Neutrophil (primary cell): ENCODE measurements around the gene RFTN1.

Source experiments
- H3K27ac ChIP-seq: fragments of 200-600 bp; sonication (generic); 2 replicates; pipeline ENCODE4 v1.5.1; 2016; ENCODE audit warnings: mild to moderate bottlenecking, moderate library complexity
- H3K27me3 ChIP-seq: fragments of 200-600 bp; sonication (generic); 2 replicates; pipeline ENCODE4 v1.6.0; 2016; ENCODE audit warnings: mild to moderate bottlenecking
- H3K36me3 ChIP-seq: fragments of 200-600 bp; sonication (generic); 2 replicates; pipeline ENCODE4 v1.5.1; 2017
- H3K4me1 ChIP-seq, 2 experiments: fragments of 200-600 bp in 1 of 2; sonication (generic) in 1 of 2; 1 replicate in 1 of 2; 2 replicates in 1 of 2; pipeline versions ENCODE4 v1.5.1 to v1.6.1; 2013 to 2016; ENCODE audit warnings: low read depth in 1 of 2, low read length in 1 of 2, mild to moderate bottlenecking in 1 of 2, moderate library complexity in 1 of 2; ENCODE audit not compliant: control insufficient read depth in 1 of 2, insufficient read depth in 1 of 2
- H3K4me3 ChIP-seq, 2 experiments: fragments of 200-600 bp in 1 of 2; sonication (generic) in 1 of 2; 1 replicate in 1 of 2; 2 replicates in 1 of 2; pipeline ENCODE4 v1.5.1; 2013 to 2016; ENCODE audit warnings: low read depth in 1 of 2, low read length in 1 of 2, mild to moderate bottlenecking in 1 of 2, moderate library complexity in 1 of 2
- H3K9me3 ChIP-seq: fragments of 200-600 bp; sonication (generic); 2 replicates; pipeline ENCODE4 v1.5.1; 2016
- TF ChIP-seq, protein P1 (sequence below): fragments of 200-600 bp; sonication (generic); IDR thresholded peaks from 2 replicates; pipeline ENCODE4 v1.5.1; 2016; ENCODE audit warnings: antibody characterized with exemption

The RFTN1 gene

DNA sequence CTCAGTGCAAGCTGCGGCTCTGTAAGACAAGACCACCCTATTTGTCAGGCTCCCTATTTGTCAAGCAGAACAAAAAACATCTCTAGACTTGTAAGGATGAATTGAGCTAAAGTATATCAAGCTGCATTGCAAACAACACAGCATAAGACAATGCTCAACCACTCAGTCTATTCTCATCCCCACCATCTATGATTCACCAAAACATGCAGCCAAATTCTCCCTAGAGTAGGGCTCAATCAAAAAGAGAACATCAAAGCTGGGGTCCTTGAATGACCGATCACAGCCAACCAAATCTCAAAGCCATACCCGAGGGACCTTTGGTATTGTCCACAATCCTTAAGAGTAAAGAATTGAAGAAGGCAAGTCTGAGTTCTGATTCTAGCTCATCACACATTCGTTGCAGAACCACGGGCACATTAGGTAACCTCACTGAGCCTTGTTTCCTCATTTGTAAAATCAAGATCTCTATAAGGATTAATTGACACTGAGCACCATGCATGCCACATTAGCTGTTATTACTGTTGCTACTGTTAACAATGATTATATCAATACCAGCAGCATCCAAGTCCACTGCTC lies 31.2 kb downstream of the RFTN1 start:
- peak overlapping the region; percentile 69 for H3K27ac ChIP-seq
- no peaks in the 10 kb centered on the region for H3K9me3 ChIP-seq
- H3K4me1 ChIP-seq = peaks cover 18 to 26% of the 10 kb centered on the region in 2 experiments
- peak overlapping the region; percentile 8 to 26 for H3K4me3 ChIP-seq
- no peaks in the 10 kb centered on the region for H3K36me3 ChIP-seq
- H3K27me3 ChIP-seq = no peaks in the 10 kb centered on the region
- TF ChIP-seq, protein P1, sequence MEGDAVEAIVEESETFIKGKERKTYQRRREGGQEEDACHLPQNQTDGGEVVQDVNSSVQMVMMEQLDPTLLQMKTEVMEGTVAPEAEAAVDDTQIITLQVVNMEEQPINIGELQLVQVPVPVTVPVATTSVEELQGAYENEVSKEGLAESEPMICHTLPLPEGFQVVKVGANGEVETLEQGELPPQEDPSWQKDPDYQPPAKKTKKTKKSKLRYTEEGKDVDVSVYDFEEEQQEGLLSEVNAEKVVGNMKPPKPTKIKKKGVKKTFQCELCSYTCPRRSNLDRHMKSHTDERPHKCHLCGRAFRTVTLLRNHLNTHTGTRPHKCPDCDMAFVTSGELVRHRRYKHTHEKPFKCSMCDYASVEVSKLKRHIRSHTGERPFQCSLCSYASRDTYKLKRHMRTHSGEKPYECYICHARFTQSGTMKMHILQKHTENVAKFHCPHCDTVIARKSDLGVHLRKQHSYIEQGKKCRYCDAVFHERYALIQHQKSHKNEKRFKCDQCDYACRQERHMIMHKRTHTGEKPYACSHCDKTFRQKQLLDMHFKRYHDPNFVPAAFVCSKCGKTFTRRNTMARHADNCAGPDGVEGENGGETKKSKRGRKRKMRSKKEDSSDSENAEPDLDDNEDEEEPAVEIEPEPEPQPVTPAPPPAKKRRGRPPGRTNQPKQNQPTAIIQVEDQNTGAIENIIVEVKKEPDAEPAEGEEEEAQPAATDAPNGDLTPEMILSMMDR = no peak

- Histone ChIP-seq H3K9me3 (no peaks in the 10 kb centered on the region), H3K27ac (peak overlapping the region; percentile 69), H3K4me1 (peaks cover 18 to 26% of the 10 kb centered on the region in 2 experiments), H3K36me3 (no peaks in the 10 kb centered on the region), H3K27me3 (no peaks in the 10 kb centered on the region), H3K4me3 (peak overlapping the region in 1 of 2 experiments; percentile 8)
- TF ChIP-seq, protein P1 = no peak
Observed at GRCh38 chr3:16481546-16481897, 32.0 kb downstream of the RFTN1 start.

GRCh38 chr3:16480861-16481545 lies 32.5 kb downstream of the RFTN1 start:
- no peaks in the 10 kb centered on the region for H3K9me3 ChIP-seq
- H3K27me3 ChIP-seq = no peaks in the 10 kb centered on the region
- TF ChIP-seq, protein P1 = no peak
- H3K36me3 ChIP-seq = no peaks in the 10 kb centered on the region
- H3K27ac ChIP-seq = peak overlapping the region; percentile 69
- peaks cover 18 to 26% of the 10 kb centered on the region in 2 experiments for H3K4me1 ChIP-seq
- H3K4me3 ChIP-seq = no peak overlapping the region

- no peaks in the 10 kb centered on the region for H3K36me3 ChIP-seq
- no peaks in the 10 kb centered on the region for H3K27me3 ChIP-seq
- peaks cover 18 to 26% of the 10 kb centered on the region in 2 experiments for H3K4me1 ChIP-seq
- no peak overlapping the region for H3K27ac ChIP-seq
- no peak overlapping the region for H3K4me3 ChIP-seq
- no peaks in the 10 kb centered on the region for H3K9me3 ChIP-seq
- TF ChIP-seq, protein P1 = no peak
Observed at GRCh38 chr3:16478516-16478915, 35.0 kb downstream of the RFTN1 start.

GRCh38 chr3:16477521-16477920 lies 36.0 kb downstream of the RFTN1 start:
- H3K4me3 ChIP-seq = no peak overlapping the region
- H3K36me3 ChIP-seq = no peaks in the 10 kb centered on the region
- TF ChIP-seq, protein P1 = no peak
- H3K27me3 ChIP-seq = no peaks in the 10 kb centered on the region
- no peak overlapping the region for H3K27ac ChIP-seq
- H3K9me3 ChIP-seq = no peaks in the 10 kb centered on the region
- H3K4me1 ChIP-seq = peaks cover 11 to 18% of the 10 kb centered on the region in 2 experiments
